Measurements from ENCODE around the gene NUDC.

The NUDC gene

DNA sequence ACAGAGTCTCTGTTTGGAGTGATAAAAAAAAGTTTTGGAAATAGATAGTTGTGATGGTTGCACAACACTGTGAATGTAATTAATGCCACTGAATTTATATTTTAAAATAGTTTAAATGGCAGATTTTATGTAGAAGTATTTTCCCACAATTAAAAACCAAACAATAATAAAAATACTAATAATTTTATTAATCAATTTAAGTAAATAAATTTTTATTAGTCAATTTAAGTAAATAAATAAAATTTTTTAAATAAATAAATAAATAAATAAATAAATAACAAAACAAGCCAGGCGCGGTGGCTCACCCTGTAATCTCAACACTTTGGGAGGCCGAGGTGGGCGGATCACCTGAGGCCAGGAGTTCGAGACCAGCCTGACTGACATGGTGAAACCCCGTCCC is 43.7 kb downstream of the NUDC start:
- TF ChIP-seq, protein P1, sequence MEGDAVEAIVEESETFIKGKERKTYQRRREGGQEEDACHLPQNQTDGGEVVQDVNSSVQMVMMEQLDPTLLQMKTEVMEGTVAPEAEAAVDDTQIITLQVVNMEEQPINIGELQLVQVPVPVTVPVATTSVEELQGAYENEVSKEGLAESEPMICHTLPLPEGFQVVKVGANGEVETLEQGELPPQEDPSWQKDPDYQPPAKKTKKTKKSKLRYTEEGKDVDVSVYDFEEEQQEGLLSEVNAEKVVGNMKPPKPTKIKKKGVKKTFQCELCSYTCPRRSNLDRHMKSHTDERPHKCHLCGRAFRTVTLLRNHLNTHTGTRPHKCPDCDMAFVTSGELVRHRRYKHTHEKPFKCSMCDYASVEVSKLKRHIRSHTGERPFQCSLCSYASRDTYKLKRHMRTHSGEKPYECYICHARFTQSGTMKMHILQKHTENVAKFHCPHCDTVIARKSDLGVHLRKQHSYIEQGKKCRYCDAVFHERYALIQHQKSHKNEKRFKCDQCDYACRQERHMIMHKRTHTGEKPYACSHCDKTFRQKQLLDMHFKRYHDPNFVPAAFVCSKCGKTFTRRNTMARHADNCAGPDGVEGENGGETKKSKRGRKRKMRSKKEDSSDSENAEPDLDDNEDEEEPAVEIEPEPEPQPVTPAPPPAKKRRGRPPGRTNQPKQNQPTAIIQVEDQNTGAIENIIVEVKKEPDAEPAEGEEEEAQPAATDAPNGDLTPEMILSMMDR (IDR thresholded peaks at IDR 0.05; ENCODE audit: extremely low read depth, missing control alignments): no peak
- no peak for DNase-seq (ENCODE audit: low spot score)

DNA sequence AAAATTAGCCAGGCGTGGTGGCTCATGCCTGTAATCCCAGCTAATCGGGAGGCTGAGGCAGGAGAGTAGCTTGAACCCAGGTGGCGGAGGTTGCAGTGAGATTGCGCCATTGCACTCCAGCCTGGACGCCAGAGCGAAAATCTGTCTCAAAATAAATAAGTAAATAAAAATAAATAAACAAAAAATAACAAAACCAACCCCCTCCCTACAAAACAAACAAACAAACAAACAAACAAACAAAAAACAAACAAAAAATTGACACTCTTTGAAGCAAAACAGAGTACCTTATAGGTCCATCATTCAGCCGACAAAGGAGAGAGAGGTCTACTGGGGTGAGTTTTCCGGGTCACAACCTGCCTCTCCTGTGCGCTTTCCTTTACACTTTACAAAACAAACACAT is 44.1 kb downstream of the NUDC start:
- TF ChIP-seq, protein P1 (IDR thresholded peaks at IDR 0.05; ENCODE audit: extremely low read depth, missing control alignments): no peak
- DNase-seq (ENCODE audit: low spot score): no peak

DNA sequence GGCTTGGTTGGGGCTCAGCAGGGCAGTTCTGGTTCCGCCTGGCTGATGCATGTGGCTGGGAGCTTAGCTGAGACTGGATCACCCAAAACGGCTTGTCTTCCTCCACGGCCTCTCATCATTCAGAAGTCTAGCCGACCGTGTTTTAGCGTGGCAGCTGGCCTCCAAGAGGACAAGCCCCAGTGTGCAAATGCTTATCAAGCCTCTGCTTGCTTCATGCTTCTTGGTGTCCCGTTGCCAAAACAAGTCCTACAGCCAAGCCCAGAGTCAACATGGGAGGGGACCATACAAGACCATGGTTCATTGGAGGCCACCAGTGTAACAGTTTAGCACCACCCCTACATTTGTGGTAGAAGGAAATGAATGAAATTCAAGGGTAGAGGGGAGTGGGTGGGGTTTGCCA is 49.3 kb downstream of the NUDC start:
- DNase-seq (ENCODE audit: low spot score): no peak
- TF ChIP-seq, protein P1 (IDR thresholded peaks at IDR 0.05; ENCODE audit: extremely low read depth, missing control alignments): no peak

DNA sequence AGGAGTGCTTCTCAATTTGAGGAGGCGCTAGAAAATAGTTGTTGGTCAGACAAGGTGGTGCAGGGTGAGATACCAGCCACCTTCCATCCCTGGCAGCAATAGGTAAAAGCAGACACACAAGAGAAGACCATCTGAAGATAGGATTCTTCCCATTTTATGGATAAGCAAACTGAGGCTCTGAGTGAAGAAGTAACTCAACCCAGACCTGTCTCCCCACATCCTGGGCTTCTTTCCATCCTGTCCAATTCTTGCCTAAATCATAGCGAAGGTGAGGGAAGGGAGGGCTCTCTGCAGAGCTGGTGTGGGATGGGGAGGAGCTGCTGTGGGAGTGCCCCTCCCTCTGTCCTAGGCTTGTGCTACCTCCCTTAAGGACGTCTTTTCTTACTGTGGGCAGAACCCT is 50.0 kb downstream of the NUDC start:
- TF ChIP-seq, protein P1 (IDR thresholded peaks at IDR 0.05; ENCODE audit: extremely low read depth, missing control alignments): no peak
- DNase-seq (ENCODE audit: low spot score): no peak

DNA sequence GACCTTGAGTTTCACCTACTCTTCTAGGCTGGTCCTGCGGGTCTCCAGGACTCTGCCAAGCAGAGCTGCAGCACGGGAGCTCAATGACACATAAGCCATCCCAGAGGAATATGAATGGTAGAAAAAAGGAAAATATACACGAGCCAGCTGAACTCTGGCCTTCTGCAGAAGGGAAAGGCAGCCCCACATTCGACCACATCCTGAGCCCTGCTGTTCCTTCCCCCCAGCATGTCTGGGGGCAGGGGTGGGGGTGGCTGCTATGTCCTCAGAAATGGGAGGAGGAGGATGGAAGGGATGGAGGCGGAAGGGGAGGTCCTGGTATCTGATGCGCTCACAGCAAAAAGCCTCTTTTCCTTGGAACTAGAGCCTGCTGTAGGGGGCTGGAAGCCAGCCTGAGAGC is 50.8 kb downstream of the NUDC start:
- TF ChIP-seq, protein P1 (IDR thresholded peaks at IDR 0.05; ENCODE audit: extremely low read depth, missing control alignments): no peak

DNA sequence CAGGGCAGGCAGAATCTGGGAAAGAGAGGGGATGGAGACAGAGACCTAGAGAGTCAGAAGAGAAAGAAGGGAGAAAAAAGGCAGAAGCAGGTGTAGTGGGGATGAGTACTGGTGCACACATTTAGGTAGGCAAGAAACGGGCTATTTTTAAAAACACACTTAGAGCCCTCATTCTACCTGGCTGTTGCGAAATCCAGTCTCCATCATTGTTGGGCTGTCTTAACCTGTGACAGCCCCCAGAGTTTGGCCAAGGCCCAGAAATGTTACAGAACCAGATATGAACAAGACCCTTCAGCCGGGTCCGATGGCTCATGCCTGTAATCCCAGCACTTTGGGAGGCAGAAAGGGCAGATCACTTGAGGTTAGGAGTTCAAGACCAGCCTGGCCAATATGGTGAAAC is 51.3 kb downstream of the NUDC start:
- no peak for DNase-seq (ENCODE audit: low spot score)
- TF ChIP-seq, protein P1 (IDR thresholded peaks at IDR 0.05; ENCODE audit: extremely low read depth, missing control alignments): no peak

More for the DNA sequence above, 50.8 kb downstream of the NUDC start:
- no peak for DNase-seq (ENCODE audit: low spot score)

DNA sequence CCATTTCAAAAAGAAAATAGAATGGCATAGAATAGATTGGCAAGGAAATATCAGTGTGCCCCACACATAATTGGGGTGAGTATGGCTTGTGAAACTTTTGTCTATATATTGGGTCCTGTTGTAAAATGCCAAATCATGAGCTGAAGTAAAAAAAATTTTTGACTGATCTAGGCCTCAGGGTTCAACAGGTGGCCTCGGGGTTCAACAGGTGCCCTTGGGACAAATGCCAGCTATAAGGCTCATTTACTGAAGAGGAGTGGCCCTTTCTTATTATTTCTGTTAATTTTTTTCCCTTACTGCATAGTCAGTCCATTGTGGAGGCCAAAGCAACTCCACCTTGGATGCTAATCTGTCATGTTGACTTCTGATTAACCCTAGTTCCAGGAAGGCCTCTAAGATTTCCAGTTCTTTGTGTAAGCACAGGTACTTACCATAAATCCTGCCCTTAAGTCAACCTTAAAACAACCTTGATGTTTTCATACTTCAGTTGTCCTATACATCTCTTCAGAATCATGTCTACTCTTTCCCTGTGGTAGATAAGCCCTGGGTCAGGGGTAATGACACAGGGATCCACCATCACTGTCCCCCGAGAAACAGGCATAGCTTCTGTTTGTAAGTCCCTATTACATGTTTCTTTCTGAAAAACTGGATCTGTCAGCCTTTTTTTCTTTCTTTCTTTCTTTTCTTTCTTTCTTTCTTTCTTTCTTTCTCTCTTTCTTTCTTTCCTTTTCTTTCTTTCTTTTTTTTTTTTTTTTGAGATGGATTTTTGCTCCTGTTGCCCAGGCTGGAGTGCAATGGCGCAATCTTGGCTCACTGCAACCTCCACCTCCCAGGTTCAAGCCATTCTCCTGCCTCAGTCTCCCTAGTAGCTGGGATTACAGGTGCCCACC is 55.3 kb downstream of the NUDC start:
- TF ChIP-seq, protein P1 (IDR thresholded peaks at IDR 0.05; ENCODE audit: extremely low read depth, missing control alignments): no peak

More for the DNA sequence above, 55.3 kb downstream of the NUDC start:
- no peak for DNase-seq (ENCODE audit: low spot score)

All from GM20000 (cell line).